Gastroesophageal sphincter (tissue), 3 donors: Measurements from ENCODE around the gene CATSPERE.

ENCODE experiments used
- CTCF ChIP-seq, 4 experiments: fragments of 200-600 bp in 2 of 4; fragments of 450-650 bp in 2 of 4; sonication (generic) in 1 of 4; IDR thresholded peaks; one replicate each; pipeline ENCODE4 v1.5.1; 2017 to 2019; ENCODE audit warnings: antibody characterized with exemption in 4 of 4, mild to moderate bottlenecking in 2 of 4, moderate library complexity in 2 of 4
- POLR2AphosphoS5 ChIP-seq: sonication (generic); formaldehyde crosslinking; IDR thresholded peaks from one replicate; pipeline ENCODE4 v1.6.1; 2017; ENCODE audit warnings: antibody characterized with exemption

- TF ChIP-seq CTCF (IDR thresholded peaks at IDR 0.05) (no peak), POLR2AphosphoS5 (no peak)
Measured at GRCh38 chr1:244573768-244574167, 112.7 kb downstream of the CATSPERE start.
